HG03064 (cell line): Measurements from ENCODE around the gene ARID5A.
A peak's percentile ranks its signal among the peaks of the same experiment; 100 is the strongest.
"Not testable (repeated sequence)": the region's sequence is repeated elsewhere in the genome, so short reads cannot be mapped to it uniquely, and the experiment has no call there.

ENCODE experiments used
- ATAC-seq: cut with Tn5 transposase; IDR thresholded peaks from one replicate; pipeline ENCODE4 v1.9.1; 2021; ENCODE audit warnings: low read depth; ENCODE audit not compliant: unreplicated experiment

ARID5A gene

GRCh38 chr2:96536445-96537065 is at the start of gene ARID5A:
ARID5A (plus strand) TSS chr2:96536752; CDS start chr2:96536827, 75 bp downstream.
- ATAC-seq, result peak; percentile 50

- no peak for ATAC-seq
Observed at GRCh38 chr2:96489261-96489660, 47.3 kb upstream of the ARID5A start.

- no peak for ATAC-seq
Observed at GRCh38 chr2:96489663-96490062, 46.9 kb upstream of the ARID5A start.

- no peak for ATAC-seq
Observed at GRCh38 chr2:96491860-96492497, 44.6 kb upstream of the ARID5A start.

- no peak for ATAC-seq
Observed at GRCh38 chr2:96493072-96493471, 43.5 kb upstream of the ARID5A start.

- ATAC-seq, result no peak
Observed at GRCh38 chr2:96494188-96494587, 42.4 kb upstream of the ARID5A start.

- no peak for ATAC-seq
Observed at GRCh38 chr2:96495982-96496629, 40.4 kb upstream of the ARID5A start.

- ATAC-seq, result no peak
Observed at GRCh38 chr2:96498021-96498431, 38.5 kb upstream of the ARID5A start.

GRCh38 chr2:96498611-96499010 is 37.9 kb upstream of the ARID5A start:
- ATAC-seq, result not testable (repeated sequence)

- ATAC-seq, result no peak
Observed at GRCh38 chr2:96499061-96499960, 37.2 kb upstream of the ARID5A start.

- ATAC-seq, result no peak
Observed at GRCh38 chr2:96500385-96501066, 36.0 kb upstream of the ARID5A start.

GRCh38 chr2:96501471-96501874 is 35.1 kb upstream of the ARID5A start:
- ATAC-seq, result no peak

- ATAC-seq, result no peak
Observed at GRCh38 chr2:96501886-96502810, 34.4 kb upstream of the ARID5A start.

- no peak for ATAC-seq
Observed at GRCh38 chr2:96502891-96503636, 33.5 kb upstream of the ARID5A start.

- ATAC-seq, result no peak
Observed at GRCh38 chr2:96503637-96504243, 32.8 kb upstream of the ARID5A start.

- ATAC-seq, result no peak
Observed at GRCh38 chr2:96505231-96505889, 31.2 kb upstream of the ARID5A start, which contains the start of gene NEURL3. NEURL3 (minus strand) TSS chr2:96505357; CDS start chr2:96505286, 71 bp downstream.
